GM19035 (cell line): ENCODE results near the gene OPA3.
"Not testable (repeated sequence)": the region's sequence is repeated elsewhere in the genome, so short reads cannot be mapped to it uniquely, and the experiment has no call there.

Experiments used
- ATAC-seq: cut with Tn5 transposase; IDR thresholded peaks from one replicate; pipeline ENCODE4 v1.9.1; 2021; ENCODE audit not compliant: unreplicated experiment

The OPA3 gene

GRCh38 chr19:45523642-45524256 is 60.9 kb downstream of the OPA3 start:
- peak; percentile 70 for ATAC-seq

- ATAC-seq = no peak
Measured at GRCh38 chr19:45522010-45522941, 62.3 kb downstream of the OPA3 start.

GRCh38 chr19:45518469-45518826 is 66.2 kb downstream of the OPA3 start:
- ATAC-seq = no peak

- no peak for ATAC-seq
Measured at GRCh38 chr19:45517641-45518468, 66.7 kb downstream of the OPA3 start.

- no peak for ATAC-seq
Measured at GRCh38 chr19:45517238-45517637, 67.4 kb downstream of the OPA3 start.

GRCh38 chr19:45515807-45516401 is 68.7 kb downstream of the OPA3 start:
- ATAC-seq = no peak

GRCh38 chr19:45515081-45515624 is 69.4 kb downstream of the OPA3 start:
- ATAC-seq = no peak

GRCh38 chr19:45514376-45515051 is 70.1 kb downstream of the OPA3 start:
- no peak for ATAC-seq

GRCh38 chr19:45512881-45513483 is 71.6 kb downstream of the OPA3 start:
- no peak for ATAC-seq

GRCh38 chr19:45511074-45511473 is 73.5 kb downstream of the OPA3 start:
- ATAC-seq = no peak

- not testable (repeated sequence) for ATAC-seq
Measured at GRCh38 chr19:45510352-45510751, 74.2 kb downstream of the OPA3 start.

GRCh38 chr19:45509692-45510015 is 74.9 kb downstream of the OPA3 start:
- ATAC-seq = no peak

- ATAC-seq = no peak
Measured at GRCh38 chr19:45508861-45509691, 75.5 kb downstream of the OPA3 start.

GRCh38 chr19:45508417-45508860 is 76.2 kb downstream of the OPA3 start:
- ATAC-seq = no peak

- ATAC-seq = no peak
Measured at GRCh38 chr19:45507872-45508416, 76.7 kb downstream of the OPA3 start.

GRCh38 chr19:45506989-45507871 is 77.4 kb downstream of the OPA3 start, which contains the start of gene VASP:
VASP (plus strand) TSS chr19:45507479; CDS start chr19:45507772, 293 bp downstream.
- peak; percentile 50 for ATAC-seq

- ATAC-seq = peak; percentile 61
Measured at GRCh38 chr19:45506246-45506988, 78.2 kb downstream of the OPA3 start.
